Measurements from ENCODE around the gene WDFY4.

- TF ChIP-seq EZH2 (IDR thresholded peaks at IDR 0.05; ENCODE audit: low read length) (no peak), CTCF (optimal IDR thresholded peaks at IDR 0.05 in 1 of 3, IDR thresholded peaks at IDR 0.05 in 1 of 3, conservative IDR thresholded peaks at IDR 0.05 in 1 of 3; ENCODE audit: extremely low read depth in 1 of 3, insufficient read depth in 2 of 3, low read length in 3 of 3) (no peak)
These were observed 211.1 kb downstream of the WDFY4 start for GRCh38 chr10:48895803-48896195.

All from keratinocyte (primary cell).